ENCODE results near the gene GRAMD1B.

The GRAMD1B gene

DNA sequence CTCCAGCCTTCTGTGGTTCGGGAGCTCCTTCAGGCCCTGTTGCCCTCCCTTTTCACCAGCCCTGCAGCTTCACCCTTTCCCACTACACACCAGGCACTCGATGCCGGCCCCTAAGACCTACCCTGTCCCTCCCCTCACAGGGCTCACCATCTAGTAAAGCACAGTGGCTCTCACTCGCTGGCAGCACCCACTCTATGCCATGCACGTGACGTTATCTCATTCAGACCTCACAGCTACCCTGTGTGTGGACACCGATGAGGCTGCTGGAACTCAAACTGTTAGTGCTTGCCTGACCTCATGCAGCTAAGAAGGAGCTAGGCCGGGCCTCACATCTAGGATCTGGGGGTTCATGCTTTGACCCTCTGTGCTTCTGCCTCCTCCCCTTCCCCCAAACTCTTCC is 178.9 kb downstream of the GRAMD1B start:
- H3K4me3 ChIP-seq: no peak overlapping the region
- TF ChIP-seq, protein P1, sequence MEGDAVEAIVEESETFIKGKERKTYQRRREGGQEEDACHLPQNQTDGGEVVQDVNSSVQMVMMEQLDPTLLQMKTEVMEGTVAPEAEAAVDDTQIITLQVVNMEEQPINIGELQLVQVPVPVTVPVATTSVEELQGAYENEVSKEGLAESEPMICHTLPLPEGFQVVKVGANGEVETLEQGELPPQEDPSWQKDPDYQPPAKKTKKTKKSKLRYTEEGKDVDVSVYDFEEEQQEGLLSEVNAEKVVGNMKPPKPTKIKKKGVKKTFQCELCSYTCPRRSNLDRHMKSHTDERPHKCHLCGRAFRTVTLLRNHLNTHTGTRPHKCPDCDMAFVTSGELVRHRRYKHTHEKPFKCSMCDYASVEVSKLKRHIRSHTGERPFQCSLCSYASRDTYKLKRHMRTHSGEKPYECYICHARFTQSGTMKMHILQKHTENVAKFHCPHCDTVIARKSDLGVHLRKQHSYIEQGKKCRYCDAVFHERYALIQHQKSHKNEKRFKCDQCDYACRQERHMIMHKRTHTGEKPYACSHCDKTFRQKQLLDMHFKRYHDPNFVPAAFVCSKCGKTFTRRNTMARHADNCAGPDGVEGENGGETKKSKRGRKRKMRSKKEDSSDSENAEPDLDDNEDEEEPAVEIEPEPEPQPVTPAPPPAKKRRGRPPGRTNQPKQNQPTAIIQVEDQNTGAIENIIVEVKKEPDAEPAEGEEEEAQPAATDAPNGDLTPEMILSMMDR (IDR thresholded peaks at IDR 0.05): no peak
- no peak for DNase-seq (ENCODE audit: low spot score)
- H3K27ac ChIP-seq: no peak overlapping the region

DNA sequence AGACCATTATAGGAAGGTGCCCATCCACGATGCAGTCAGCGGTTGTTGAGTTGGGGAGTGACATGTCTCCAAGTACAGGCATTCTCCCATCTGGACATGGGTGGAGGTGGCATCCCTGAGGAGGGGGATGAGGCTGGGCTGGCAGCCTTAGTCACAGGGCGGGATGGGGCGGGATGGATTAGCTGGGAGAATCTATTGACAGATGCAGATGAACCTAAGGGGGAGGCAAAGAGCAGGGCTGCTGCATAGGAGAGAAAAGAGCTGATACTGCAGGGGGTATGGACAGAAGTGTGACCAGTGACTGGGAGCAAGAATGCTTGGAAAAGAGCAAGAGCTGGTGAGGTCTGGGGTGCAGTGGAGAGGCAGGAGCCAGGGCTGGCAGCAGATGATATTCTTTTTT is 181.6 kb downstream of the GRAMD1B start:
- TF ChIP-seq, protein P1 (IDR thresholded peaks at IDR 0.05): no peak
- DNase-seq (ENCODE audit: low spot score): no peak
- Histone ChIP-seq H3K27ac (no peak overlapping the region), H3K4me3 (no peak overlapping the region)

DNA sequence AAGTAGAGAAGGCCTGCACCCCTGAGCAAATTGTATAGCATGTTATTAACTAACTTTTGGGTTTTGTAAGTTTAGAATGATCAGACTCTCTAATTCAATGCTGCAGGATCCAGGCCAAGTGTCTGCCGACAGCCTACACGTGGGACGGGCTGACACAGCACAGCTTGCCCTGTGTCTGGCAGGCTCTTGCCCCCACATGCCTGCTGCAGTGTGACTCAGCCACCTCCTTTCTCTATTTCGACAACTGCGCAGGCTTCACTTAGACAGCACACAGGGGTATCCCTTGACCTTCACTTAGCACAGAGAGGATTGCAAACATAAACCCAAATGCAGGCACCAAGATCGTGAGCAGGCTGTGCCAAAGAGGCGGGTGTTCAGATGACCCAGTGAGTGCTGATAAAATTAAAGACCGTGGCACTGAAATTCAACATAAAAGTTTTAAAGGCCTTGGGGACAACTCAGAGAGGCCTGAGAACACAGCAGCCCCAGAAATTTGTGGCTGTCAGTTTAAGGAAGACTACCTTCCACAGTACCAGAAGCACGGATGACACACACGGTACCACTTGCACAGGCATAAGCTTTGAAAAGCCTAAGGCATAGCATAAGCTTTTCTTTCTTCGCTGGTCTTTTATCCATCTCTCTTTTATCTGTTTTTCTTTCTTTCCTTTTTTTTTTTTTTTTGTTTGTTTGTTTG is 186.6 kb downstream of the GRAMD1B start:
- H3K4me3 ChIP-seq: no peak overlapping the region
- no peak for DNase-seq (ENCODE audit: low spot score)
- H3K27ac ChIP-seq: no peak overlapping the region
- TF ChIP-seq, protein P1 (IDR thresholded peaks at IDR 0.05): no peak

DNA sequence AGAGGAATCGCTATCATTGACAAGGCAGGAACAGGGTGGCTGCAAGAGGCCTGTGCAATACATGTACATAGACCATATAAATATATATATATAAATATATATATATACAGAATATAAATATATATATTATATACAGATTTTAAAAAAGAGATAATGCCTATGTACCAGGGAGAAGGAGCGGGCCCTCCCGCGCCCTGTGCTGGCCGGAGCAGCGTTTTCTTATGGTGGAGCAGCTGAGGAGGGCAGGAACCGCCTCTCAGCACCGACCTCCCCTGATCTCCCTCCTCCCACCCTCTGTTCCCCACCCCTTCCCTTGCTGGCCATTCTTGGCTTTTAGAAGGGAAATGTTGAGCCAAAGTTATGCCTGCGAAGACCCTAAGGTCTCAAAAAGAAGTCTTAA is 192.5 kb downstream of the GRAMD1B start:
- H3K4me3 ChIP-seq: no peak overlapping the region
- DNase-seq (ENCODE audit: low spot score): no peak
- TF ChIP-seq, protein P1 (IDR thresholded peaks at IDR 0.05): no peak
- H3K27ac ChIP-seq: no peak overlapping the region

DNA sequence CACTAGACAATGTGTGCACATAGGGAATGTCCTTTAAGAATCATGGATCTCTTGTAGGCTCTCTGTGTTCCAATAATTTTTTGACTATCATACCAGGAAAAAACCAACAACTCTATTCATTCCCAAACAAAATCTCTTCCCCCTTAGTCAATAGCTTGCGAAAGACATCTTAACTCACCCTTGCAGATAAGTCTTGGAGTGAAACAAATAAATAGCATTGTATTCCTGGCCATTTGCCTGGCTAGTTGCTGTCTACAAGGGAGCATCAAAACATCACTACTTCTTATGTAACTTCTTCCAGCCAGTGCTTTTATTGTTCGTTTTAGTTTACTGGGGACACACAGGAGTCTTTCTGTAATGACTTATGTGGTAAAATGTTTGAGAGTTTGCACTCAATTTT is 194.9 kb downstream of the GRAMD1B start:
- no peak for DNase-seq (ENCODE audit: low spot score)
- Histone ChIP-seq H3K27ac (no peak overlapping the region), H3K4me3 (no peak overlapping the region)
- TF ChIP-seq, protein P1 (IDR thresholded peaks at IDR 0.05): no peak

DNA sequence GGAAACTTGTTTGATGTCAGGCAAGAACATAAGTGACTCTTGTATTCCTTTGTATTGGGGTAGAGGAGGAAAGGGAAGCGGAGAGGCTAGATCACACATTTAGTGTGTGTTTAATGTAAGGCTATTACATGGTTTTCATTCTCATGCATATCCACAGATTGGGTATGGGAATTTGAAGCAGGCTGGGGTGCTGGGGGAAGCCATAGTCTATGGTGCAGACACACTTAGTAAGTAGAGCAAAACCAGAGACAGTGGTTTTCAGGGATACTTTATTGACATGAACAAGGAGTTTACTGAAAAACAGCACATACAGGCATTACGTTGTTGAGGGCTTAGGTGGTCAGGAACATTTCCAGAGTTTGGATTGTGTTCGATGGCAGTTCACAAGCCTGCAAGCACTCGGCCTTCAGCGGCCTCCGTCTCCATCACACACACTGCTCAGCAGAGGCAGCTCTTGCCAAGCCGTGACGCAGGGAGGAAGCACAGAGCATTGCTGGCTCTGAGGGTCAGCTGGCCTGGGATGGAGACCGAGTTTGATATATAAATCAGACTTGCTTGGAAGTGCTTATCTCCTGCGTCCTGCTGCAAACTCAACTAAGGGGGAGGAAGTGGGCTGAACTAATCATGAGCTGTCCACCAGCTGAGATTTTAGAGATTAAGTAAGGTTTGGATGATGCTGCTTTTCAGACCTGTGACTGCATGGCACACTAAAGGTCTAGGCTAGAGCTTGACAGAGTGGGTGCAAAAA is 199.0 kb downstream of the GRAMD1B start:
- DNase-seq (ENCODE audit: low spot score): no peak
- TF ChIP-seq, protein P1 (IDR thresholded peaks at IDR 0.05): no peak
- no peak overlapping the region for H3K4me3 ChIP-seq
- no peak overlapping the region for H3K27ac ChIP-seq

DNA sequence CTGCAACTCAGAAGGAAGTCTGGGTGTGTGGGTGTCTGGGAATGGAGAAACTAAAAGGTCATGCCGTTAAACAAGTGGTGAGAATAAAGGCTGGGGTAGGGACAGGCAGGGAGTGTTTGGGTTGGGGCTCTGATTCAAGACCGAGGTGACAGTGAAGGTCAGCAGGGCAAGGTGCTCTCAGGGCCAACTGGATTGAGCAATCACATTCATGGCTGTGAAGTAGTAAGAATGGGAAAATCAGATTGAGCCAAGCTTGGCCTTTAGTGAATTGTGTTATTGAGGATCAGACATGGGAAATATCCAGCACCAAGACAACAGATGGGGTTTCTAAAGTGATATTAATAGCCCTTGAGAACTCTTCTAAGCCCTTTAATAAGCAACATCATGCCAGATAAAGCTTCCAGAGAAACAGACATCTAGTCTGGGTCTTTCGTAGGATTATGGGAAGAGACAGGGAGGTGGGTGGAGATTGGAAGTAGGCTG is 200.1 kb downstream of the GRAMD1B start:
- TF ChIP-seq, protein P1 (IDR thresholded peaks at IDR 0.05): no peak
- H3K27ac ChIP-seq: no peak overlapping the region
- H3K4me3 ChIP-seq: no peak overlapping the region
- no peak for DNase-seq (ENCODE audit: low spot score)

Data from coronary artery (tissue), 2 donors.